ENCODE data around the gene FUBP3. TPM values are rescaled to one million over a fixed set of nuclear protein-coding genes. Genes with fewer than 3 reads are reported as not detected.

FUBP3 gene
- total and polyA plus RNA-seq, 8 donors: 5.8 to 59.3 (median 20.7) TPM

DNA sequence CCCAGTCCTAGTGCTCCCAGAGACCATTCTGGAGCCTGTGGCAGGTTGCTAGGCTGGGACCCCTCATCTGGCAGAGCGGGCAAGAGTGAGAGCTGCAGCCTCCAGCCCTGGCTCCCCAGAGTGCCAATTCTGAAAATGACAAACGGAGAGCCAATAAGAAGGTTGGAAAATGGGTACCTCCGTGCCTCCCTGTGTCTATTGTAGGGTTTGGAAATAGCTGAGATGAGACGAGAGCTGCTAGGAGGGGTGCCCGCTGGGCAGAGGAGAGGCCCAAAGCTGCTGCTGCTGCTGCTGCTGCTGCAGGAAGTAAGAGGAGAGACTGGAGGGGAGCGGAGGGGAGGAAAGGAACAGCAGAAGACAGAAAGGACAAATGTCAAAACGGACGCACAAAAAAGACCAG, 36.0 kb upstream of the FUBP3 start:
- TF ChIP-seq POLR2AphosphoS5 (IDR thresholded peaks at IDR 0.05) (no peak), EP300 (IDR thresholded peaks at IDR 0.05) (no peak), POLR2A (IDR thresholded peaks at IDR 0.05) (no peak)
- TF ChIP-seq, protein P1, sequence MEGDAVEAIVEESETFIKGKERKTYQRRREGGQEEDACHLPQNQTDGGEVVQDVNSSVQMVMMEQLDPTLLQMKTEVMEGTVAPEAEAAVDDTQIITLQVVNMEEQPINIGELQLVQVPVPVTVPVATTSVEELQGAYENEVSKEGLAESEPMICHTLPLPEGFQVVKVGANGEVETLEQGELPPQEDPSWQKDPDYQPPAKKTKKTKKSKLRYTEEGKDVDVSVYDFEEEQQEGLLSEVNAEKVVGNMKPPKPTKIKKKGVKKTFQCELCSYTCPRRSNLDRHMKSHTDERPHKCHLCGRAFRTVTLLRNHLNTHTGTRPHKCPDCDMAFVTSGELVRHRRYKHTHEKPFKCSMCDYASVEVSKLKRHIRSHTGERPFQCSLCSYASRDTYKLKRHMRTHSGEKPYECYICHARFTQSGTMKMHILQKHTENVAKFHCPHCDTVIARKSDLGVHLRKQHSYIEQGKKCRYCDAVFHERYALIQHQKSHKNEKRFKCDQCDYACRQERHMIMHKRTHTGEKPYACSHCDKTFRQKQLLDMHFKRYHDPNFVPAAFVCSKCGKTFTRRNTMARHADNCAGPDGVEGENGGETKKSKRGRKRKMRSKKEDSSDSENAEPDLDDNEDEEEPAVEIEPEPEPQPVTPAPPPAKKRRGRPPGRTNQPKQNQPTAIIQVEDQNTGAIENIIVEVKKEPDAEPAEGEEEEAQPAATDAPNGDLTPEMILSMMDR (IDR thresholded peaks at IDR 0.05): no peak
- no peak overlapping the region for H3K27ac ChIP-seq
- DNase-seq: no peak
- peaks cover 0 to 64% (median 26%) of the 10 kb centered on the region in 3 donors for H3K27me3 ChIP-seq
- intact Hi-C loops (cut with DNase I; ENCODE audit: low total_unique reads): no loop called here
- 61 to 69% (median 67%) methylated on average over 8 of the region's 8 CpGs for WGBS, 5 donors
- H3K4me1 ChIP-seq: no peaks in the 10 kb centered on the region
- no peak overlapping the region for H3K4me3 ChIP-seq
- H3K9me3 ChIP-seq: no peaks in the 10 kb centered on the region
- H3K36me3 ChIP-seq: no peaks in the 10 kb centered on the region

DNA sequence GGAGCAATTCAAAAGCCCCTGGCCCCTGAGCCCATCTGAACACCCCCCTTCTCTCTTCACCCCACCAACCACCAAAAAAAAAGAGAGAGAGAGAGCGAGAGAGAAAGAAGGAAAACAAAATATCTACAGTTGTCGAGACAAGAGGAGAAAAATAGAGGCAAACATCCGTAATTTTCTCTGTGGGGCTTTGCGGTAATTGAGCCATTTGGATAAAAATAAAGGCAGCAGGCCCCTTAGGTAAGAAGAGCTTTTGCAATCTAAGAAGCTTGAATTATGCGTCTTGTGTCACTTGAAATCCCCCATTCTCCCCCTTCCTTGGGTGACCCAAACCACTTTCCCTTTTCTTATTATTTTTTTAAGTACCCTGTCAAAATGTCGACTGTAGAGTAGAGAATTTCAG, 35.5 kb upstream of the FUBP3 start:
- Histone ChIP-seq H3K27ac (no peak overlapping the region), H3K36me3 (no peaks in the 10 kb centered on the region), H3K4me3 (no peak overlapping the region), H3K4me1 (no peaks in the 10 kb centered on the region), H3K9me3 (no peaks in the 10 kb centered on the region), H3K27me3 (peaks cover 0 to 59% (median 21%) of the 10 kb centered on the region in 3 donors)
- 61 to 73% (median 66%) methylated on average over 6 of the region's 6 CpGs for WGBS, 5 donors
- intact Hi-C loops (cut with DNase I; ENCODE audit: low total_unique reads): no loop called here
- TF ChIP-seq EP300 (IDR thresholded peaks at IDR 0.05) (no peak), POLR2AphosphoS5 (IDR thresholded peaks at IDR 0.05) (no peak), POLR2A (IDR thresholded peaks at IDR 0.05) (no peak)
- TF ChIP-seq, protein P1 (IDR thresholded peaks at IDR 0.05): no peak
- DNase-seq: no peak

DNA sequence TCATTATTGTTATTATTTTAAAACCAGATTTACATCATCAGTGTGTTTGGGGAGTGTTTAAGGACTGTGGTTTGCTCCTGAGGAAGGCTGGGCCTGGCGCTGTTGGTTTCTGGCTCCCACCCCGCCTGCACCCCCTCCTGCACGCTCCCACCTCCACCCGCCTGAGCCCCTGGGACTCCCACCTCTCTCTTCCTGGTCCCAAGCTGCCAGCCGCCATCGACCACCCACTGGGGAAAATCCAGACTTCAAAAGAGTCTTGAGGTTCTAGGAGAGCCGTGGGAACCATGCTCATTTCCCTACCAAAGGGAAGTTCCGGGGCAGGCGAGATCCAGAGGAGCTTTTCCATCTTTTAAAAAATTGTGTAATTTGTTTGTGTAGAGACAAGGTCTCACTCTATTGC, 35.0 kb upstream of the FUBP3 start:
- TF ChIP-seq POLR2A (IDR thresholded peaks at IDR 0.05) (no peak), POLR2AphosphoS5 (IDR thresholded peaks at IDR 0.05) (no peak)
- TF ChIP-seq, protein P1 (IDR thresholded peaks at IDR 0.05): no peak
- DNase-seq: no peak

DNA sequence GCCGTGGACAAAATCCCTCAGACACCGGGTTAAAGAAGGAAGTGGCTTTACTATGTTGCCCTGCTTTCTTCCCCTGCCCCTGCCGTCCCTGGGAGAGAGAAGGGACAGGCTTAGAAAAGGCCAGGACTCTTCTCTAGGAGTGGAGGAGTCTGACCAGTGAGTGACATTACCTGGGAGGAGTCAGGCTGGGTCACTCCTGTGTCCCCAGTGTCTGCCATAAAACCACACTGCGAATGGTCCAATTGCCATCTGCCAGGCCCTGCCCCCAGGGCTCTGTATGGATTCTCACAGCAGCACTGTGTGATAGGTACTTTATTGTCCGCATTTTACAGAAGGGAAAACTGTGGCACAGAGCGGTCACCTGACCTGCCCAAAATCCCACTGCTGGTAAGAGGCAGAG, 31.3 kb upstream of the FUBP3 start:
- no peak for DNase-seq
- Histone ChIP-seq H3K4me1 (no peaks in the 10 kb centered on the region), H3K36me3 (no peaks in the 10 kb centered on the region), H3K27ac (no peak overlapping the region), H3K27me3 (peaks cover 0 to 32% (median 5%) of the 10 kb centered on the region in 3 donors), H3K4me3 (no peak overlapping the region), H3K9me3 (peaks cover 0 to 7% (median 3%) of the 10 kb centered on the region in 4 donors)
- TF ChIP-seq POLR2A (IDR thresholded peaks at IDR 0.05): no peak
- TF ChIP-seq POLR2AphosphoS5 (IDR thresholded peaks at IDR 0.05): no peak
- WGBS, 5 donors: 65 to 90% (median 84%) methylated on average over 3 to 6 of the region's 6 CpGs
- intact Hi-C loops (cut with DNase I; ENCODE audit: low total_unique reads): no loop called here

More for the DNA sequence above, 35.0 kb upstream of the FUBP3 start:
- no peaks in the 10 kb centered on the region for H3K4me1 ChIP-seq
- intact Hi-C loops (cut with DNase I; ENCODE audit: low total_unique reads): no loop called here
- WGBS, 5 donors: 49 to 63% (median 59%) methylated on average over 9 of the region's 9 CpGs
- peaks cover 0 to 4% (median 2%) of the 10 kb centered on the region in 4 donors for H3K9me3 ChIP-seq
- H3K27me3 ChIP-seq: peaks cover 0 to 54% (median 19%) of the 10 kb centered on the region in 3 donors
- H3K36me3 ChIP-seq: no peaks in the 10 kb centered on the region
- no peak overlapping the region for H3K27ac ChIP-seq
- no peak overlapping the region for H3K4me3 ChIP-seq

DNA sequence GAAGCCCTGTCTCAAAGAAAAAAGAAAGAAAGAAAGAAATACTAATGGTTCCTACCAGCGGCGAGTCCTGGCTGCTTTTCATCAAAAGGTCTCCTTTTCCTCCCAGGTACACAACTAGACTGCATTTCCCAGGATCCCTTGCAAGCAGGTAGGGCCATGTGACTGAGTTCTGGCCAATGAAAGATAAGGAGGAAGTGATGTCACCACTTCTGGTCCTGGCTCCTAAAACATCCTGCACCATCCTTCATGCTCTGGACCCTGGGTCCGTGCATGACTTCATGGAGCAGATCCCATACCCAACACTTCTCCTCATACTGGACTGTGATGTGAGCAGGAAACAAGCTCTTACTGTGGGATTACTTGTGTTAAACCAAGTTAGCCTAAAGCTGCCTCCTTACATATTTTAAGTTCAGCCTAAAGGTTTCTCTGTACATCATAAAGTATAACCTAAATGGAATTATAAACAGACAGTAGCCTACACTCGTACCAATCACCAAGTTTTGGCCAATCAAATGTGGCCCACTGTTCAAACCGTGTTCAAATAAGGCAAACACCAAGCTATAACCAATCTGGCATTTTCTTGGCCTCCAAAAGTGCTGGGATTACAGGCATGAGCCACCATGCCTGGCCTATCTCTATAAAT, 30.2 kb upstream of the FUBP3 start:
- TF ChIP-seq, protein P1 (IDR thresholded peaks at IDR 0.05): no peak
- TF ChIP-seq POLR2AphosphoS5 (IDR thresholded peaks at IDR 0.05) (no peak), EP300 (IDR thresholded peaks at IDR 0.05) (no peak), POLR2A (IDR thresholded peaks at IDR 0.05) (no peak)
- Histone ChIP-seq H3K9me3 (peaks cover 0 to 7% (median 3%) of the 10 kb centered on the region in 4 donors), H3K4me1 (no peaks in the 10 kb centered on the region), H3K4me3 (no peak overlapping the region), H3K27ac (no peak overlapping the region), H3K36me3 (no peaks in the 10 kb centered on the region), H3K27me3 (peaks cover 0 to 32% (median 5%) of the 10 kb centered on the region in 3 donors)
- no peak for DNase-seq
- 87 to 97% (median 90%) methylated on average over 5 of the region's 5 CpGs for WGBS, 5 donors
- intact Hi-C loops (cut with DNase I; ENCODE audit: low total_unique reads): no loop called here

Measured in stomach (tissue), 9 donors.